Stimulated activated CD4-positive, alpha-beta T cell treated with anti-CD3 and anti-CD28 coated beads, TNF-alpha, amount 100 ng/mL, for 4 hours (primary cell): ENCODE data around the gene PPP2R3B.
"Not testable (repeated sequence)": the region's sequence is repeated elsewhere in the genome, so short reads cannot be mapped to it uniquely, and the experiment has no call there.

Experiments
- DNase-seq, 3 experiments: peaks; one replicate each; pipeline ENCODE4 v3.0.0-alpha.2; 2020; ENCODE audit warnings: low read depth in 3 of 3

The PPP2R3B gene

GRCh38 chrX:353566-354535, 32.9 kb downstream of the PPP2R3B start:
- DNase-seq, result no peak

- DNase-seq, result no peak
Observed at GRCh38 chrX:352582-353314, 34.0 kb downstream of the PPP2R3B start.

GRCh38 chrX:352181-352580, 34.5 kb downstream of the PPP2R3B start:
- DNase-seq, result no peak

GRCh38 chrX:351736-352135, 35.0 kb downstream of the PPP2R3B start:
- DNase-seq, result no peak

- not testable (repeated sequence) for DNase-seq
Observed at GRCh38 chrX:351324-351641, 35.4 kb downstream of the PPP2R3B start.

- DNase-seq, result no peak
Observed at GRCh38 chrX:350534-351323, 36.0 kb downstream of the PPP2R3B start.

- no peak for DNase-seq
Observed at GRCh38 chrX:350148-350533, 36.6 kb downstream of the PPP2R3B start.

- no peak for DNase-seq
Observed at GRCh38 chrX:349702-350101, 37.0 kb downstream of the PPP2R3B start.

GRCh38 chrX:349196-349595, 37.5 kb downstream of the PPP2R3B start:
- no peak for DNase-seq

- DNase-seq, result no peak
Observed at GRCh38 chrX:348461-349117, 38.1 kb downstream of the PPP2R3B start.

GRCh38 chrX:347351-348117, 39.2 kb downstream of the PPP2R3B start:
- DNase-seq, result no peak

GRCh38 chrX:346034-346813, 40.5 kb downstream of the PPP2R3B start:
- DNase-seq, result no peak

- no peak for DNase-seq
Observed at GRCh38 chrX:345020-345925, 41.4 kb downstream of the PPP2R3B start.

GRCh38 chrX:344371-344901, 42.3 kb downstream of the PPP2R3B start:
- DNase-seq, result no peak

- DNase-seq, result no peak
Observed at GRCh38 chrX:341541-342101, 45.1 kb downstream of the PPP2R3B start.

- DNase-seq, result no peak
Observed at GRCh38 chrX:340641-341423, 45.9 kb downstream of the PPP2R3B start.

- DNase-seq, result no peak
Observed at GRCh38 chrX:340121-340520, 46.6 kb downstream of the PPP2R3B start.
